Pons (tissue), 1 donor: ENCODE results near the gene GIMAP8.
"Not testable (repeated sequence)": the region's sequence is repeated elsewhere in the genome, so short reads cannot be mapped to it uniquely, and the experiment has no call there.

Source experiments
- DNase-seq: peaks from one replicate; pipeline ENCODE4 v3.0.0-alpha.2; 2016; ENCODE audit warnings: low spot score

Gene GIMAP8

GRCh38 chr7:150514748-150515222 is 64.4 kb downstream of the GIMAP8 start, which contains the start of gene GIMAP7:
Gene GIMAP7, plus strand, starts transcription at chr7:150514872. Its CDS starts 5,103 bp downstream, at chr7:150519975.
- DNase-seq, result peak; percentile 14

- peak; percentile 9 for DNase-seq
Observed at GRCh38 chr7:150515248-150516147, 65.1 kb downstream of the GIMAP8 start.

- DNase-seq, result no peak
Observed at GRCh38 chr7:150516956-150517745, 66.7 kb downstream of the GIMAP8 start.

DNA sequence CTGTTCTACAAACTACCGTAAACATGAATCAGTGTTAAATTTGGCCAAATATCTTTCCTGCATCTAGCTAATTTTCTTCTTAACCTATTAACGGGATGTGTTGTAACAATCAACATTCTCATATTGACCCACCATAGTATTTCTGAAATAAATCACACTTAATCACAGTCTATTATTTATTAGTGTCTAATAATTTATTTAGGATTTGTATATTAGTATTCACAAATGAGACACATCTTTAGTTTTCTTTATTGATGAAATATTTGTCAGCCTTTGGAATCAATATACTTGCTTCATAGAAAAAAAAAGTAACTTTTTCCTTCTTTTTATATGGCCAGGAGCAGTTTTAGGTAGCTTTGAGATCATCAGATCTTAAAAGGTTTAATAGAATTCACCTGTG is 68.9 kb downstream of the GIMAP8 start:
- DNase-seq, result no peak

DNA sequence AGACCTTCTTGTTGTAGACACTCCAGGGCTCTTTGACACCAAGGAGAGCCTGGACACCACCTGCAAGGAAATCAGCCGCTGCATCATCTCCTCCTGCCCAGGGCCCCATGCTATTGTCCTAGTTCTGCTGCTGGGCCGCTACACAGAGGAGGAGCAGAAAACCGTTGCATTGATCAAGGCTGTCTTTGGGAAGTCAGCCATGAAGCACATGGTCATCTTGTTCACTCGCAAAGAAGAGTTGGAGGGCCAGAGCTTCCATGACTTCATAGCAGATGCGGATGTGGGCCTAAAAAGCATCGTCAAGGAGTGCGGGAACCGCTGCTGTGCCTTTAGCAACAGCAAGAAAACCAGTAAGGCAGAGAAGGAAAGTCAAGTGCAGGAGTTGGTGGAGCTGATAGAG is 69.7 kb downstream of the GIMAP8 start:
- DNase-seq, result no peak

DNA sequence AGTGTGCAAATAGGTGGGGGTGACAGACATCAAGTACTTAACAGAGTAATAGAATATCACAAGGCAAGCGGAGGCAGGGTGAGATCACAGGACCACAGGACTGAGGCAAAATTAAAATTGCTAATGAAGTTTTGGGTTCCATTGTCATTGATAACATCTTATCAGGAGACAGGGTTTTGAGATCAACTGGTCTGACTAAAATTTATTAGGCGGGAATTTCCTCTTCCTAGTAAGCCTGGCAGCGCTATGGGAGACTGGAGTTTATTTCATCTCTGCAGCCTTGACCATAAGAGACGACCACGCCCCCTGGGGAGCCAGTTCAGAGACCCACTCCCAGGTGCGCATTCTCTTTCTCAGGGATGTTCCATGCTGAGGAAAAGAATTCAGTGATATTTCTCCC is 72.5 kb downstream of the GIMAP8 start:
- DNase-seq, result not testable (repeated sequence)

GRCh38 chr7:150524018-150524417 is 73.6 kb downstream of the GIMAP8 start:
- no peak for DNase-seq
